HepG2 (cell line): ENCODE measurements around the gene ADCY5.

Experiments
- BRCA1 ChIP-seq: sonication (generic); formaldehyde crosslinking; IDR thresholded peaks from 2 replicates; pipeline ENCODE4 v1.4.0; 2020; ENCODE audit warnings: missing genetic modification reagents
- CAMTA2 ChIP-seq: sonication (generic); formaldehyde crosslinking; IDR thresholded peaks from 2 replicates; pipeline ENCODE4 v1.4.0; 2020; ENCODE audit warnings: mild to moderate bottlenecking, missing genetic modification reagents, borderline replicate concordance
- CBFB ChIP-seq: sonication (generic); formaldehyde crosslinking; IDR thresholded peaks from 2 replicates; pipeline ENCODE4 v1.4.0; 2020; ENCODE audit warnings: missing genetic modification reagents
- CREM ChIP-seq, 2 experiments: sonication (generic) in 1 of 2; formaldehyde crosslinking in 1 of 2; IDR thresholded peaks; 2 replicates each; pipeline versions ENCODE4 v1.4.0 to v1.6.1; 2016 to 2020; ENCODE audit warnings: antibody characterized with exemption in 1 of 2, mild to moderate bottlenecking in 1 of 2, missing genetic modification reagents in 1 of 2
- DR1 ChIP-seq: sonication (generic); formaldehyde crosslinking; IDR thresholded peaks from 2 replicates; pipeline ENCODE4 v1.8.0; 2021; ENCODE audit warnings: mild to moderate bottlenecking, missing genetic modification reagents, inconsistent platforms
- EP300 ChIP-seq, 3 experiments: sonication (generic) in 1 of 3; formaldehyde crosslinking in 1 of 3; IDR thresholded peaks; 2 replicates each; pipeline versions ENCODE4 v1.5.1 to v1.6.1; 2011 to 2020; ENCODE audit warnings: low read depth in 2 of 3, low read length in 2 of 3, borderline replicate concordance in 1 of 3, improper control_type of control experiment in 1 of 3, mild to moderate bottlenecking in 1 of 3, missing genetic modification reagents in 1 of 3, moderate library complexity in 1 of 3
- IRF2 ChIP-seq: IDR thresholded peaks from 2 replicates; pipeline ENCODE4 v1.6.1; 2018; ENCODE audit warnings: missing genetic modification reagents, missing compliant biosample characterization
- JUN ChIP-seq: sonication (generic); formaldehyde crosslinking; IDR thresholded peaks from 2 replicates; pipeline ENCODE4 v1.4.0; 2020; ENCODE audit warnings: mild to moderate bottlenecking, missing genetic modification reagents
- NR2F1 ChIP-seq, 2 experiments: fragments of 450-650 bp in 1 of 2; formaldehyde crosslinking in 1 of 2; IDR thresholded peaks; 2 replicates each; pipeline versions ENCODE4 v1.5.0 to v1.6.1; 2016 to 2020; ENCODE audit warnings: mild to moderate bottlenecking in 1 of 2, missing compliant biosample characterization in 1 of 2, missing genetic modification reagents in 1 of 2, moderate library complexity in 1 of 2
- POLR2A ChIP-seq, 2 experiments: IDR thresholded peaks; 2 replicates each; pipeline ENCODE4 v1.6.1; 2011; ENCODE audit warnings: low read depth in 2 of 2, low read length in 2 of 2, mild to moderate bottlenecking in 1 of 2, moderate library complexity in 1 of 2; ENCODE audit not compliant: insufficient read depth in 1 of 2
- RAD21 ChIP-seq: fragments of 450-650 bp; formaldehyde crosslinking; IDR thresholded peaks from 2 replicates; pipeline ENCODE4 v1.5.0; 2020; ENCODE audit warnings: mild to moderate bottlenecking
- RFX5 ChIP-seq: IDR thresholded peaks from 2 replicates; pipeline ENCODE4 v1.6.1; 2011; ENCODE audit warnings: low read depth, low read length, improper control_type of control experiment
- SP1 ChIP-seq, 2 experiments: fragments of 450-650 bp in 1 of 2; sonication (generic) in 1 of 2; formaldehyde crosslinking in 1 of 2; IDR thresholded peaks; 2 replicates each; pipeline versions ENCODE4 v1.4.0 to v1.6.1; 2016 to 2020; ENCODE audit warnings: missing genetic modification reagents in 1 of 2
- ZNF766 ChIP-seq: sonication (generic); formaldehyde crosslinking; IDR thresholded peaks from 2 replicates; pipeline ENCODE4 v1.5.0; 2020; ENCODE audit warnings: missing genetic modification reagents, borderline replicate concordance

DNA sequence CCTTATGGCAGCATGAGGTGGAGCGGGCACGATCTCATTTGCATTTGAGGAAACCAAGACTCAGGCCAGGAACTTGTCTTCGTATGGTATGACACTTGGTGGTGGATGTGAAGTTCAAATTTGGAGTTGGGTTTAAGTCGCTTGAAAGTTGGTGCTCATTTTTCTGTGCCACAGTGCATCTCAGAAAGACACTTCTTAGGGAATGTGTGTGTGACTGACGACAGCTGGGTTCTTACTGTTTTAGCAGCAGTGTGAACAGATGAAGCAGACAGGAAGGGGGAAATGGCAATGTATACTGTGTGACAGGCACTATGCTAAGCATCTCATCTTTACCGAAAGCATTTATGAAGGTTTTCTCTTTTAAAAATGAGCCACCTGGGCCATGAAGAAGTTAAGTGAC, 171.8 kb downstream of the ADCY5 start:
- no peak for TF ChIP-seq ZNF766
- TF ChIP-seq BRCA1 (CRISPR knock-in tag) = no peak
- no peak for TF ChIP-seq SP1 (IDR thresholded peaks at IDR 0.05)
- no peak for TF ChIP-seq SP1 (CRISPR knock-in tag; IDR thresholded peaks at IDR 0.05)
- TF ChIP-seq CAMTA2 (CRISPR knock-in tag) = no peak
- no peak for TF ChIP-seq EP300 (IDR thresholded peaks at IDR 0.05; ENCODE audit: low read depth in 2 of 2, low read length in 2 of 2)
- TF ChIP-seq EP300 (CRISPR knock-in tag; IDR thresholded peaks at IDR 0.05; ENCODE audit: borderline replicate concordance) = no peak
- TF ChIP-seq CBFB = no peak
- TF ChIP-seq RFX5 = no peak
- TF ChIP-seq NR2F1 (CRISPR knock-in tag; IDR thresholded peaks at IDR 0.05) = no peak
- TF ChIP-seq JUN (CRISPR knock-in tag) = no peak
- no peak for TF ChIP-seq POLR2A (IDR thresholded peaks at IDR 0.05; ENCODE audit: insufficient read depth in 1 of 2, low read depth in 2 of 2, low read length in 2 of 2)
- TF ChIP-seq CREM (IDR thresholded peaks at IDR 0.05) = no peak
- no peak for TF ChIP-seq CREM (CRISPR knock-in tag; IDR thresholded peaks at IDR 0.05)
- TF ChIP-seq RAD21 (CRISPR knock-in tag) = no peak
- TF ChIP-seq IRF2 (CRISPR knock-in tag) = no peak
- no peak for TF ChIP-seq DR1 (CRISPR knock-in tag)
